Measurements from ENCODE around the gene G6PD.
"Not testable (repeated sequence)": the region's sequence is repeated elsewhere in the genome, so short reads cannot be mapped to it uniquely, and the experiment has no call there.

Gene G6PD

DNA sequence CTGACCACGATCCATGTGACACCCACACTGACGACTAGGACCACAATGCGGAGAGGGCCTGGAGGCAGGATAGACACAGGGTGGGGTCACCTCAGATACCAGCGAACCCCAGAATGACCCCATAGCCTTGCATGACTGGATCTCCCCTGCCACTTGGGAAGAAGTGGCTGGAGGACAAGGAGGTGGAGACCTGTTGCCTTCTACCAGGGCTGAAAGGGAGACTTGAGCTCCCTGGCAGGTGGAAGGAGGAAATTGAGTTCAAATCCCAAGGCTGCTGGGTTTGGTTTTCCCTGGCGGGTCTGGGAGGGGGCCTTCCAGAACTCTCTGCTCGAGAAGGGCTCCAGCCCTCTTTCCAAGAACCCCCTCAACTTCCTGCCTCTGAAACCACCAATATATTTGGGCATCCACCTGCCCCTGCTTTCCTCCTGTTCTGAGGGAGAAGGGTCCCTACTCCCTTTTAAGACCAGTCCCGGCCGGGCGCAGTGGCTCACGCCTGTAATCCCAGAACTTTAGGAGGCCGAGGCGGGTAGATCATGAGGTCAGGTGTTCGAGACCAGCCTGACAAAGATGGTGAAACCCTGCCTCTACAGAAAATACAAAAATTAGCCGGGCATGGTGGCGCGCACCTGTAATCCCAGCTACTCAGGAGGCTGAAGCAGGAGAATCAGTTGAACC is 33.6 kb downstream of the G6PD start:
- no peak for DNase-seq

DNA sequence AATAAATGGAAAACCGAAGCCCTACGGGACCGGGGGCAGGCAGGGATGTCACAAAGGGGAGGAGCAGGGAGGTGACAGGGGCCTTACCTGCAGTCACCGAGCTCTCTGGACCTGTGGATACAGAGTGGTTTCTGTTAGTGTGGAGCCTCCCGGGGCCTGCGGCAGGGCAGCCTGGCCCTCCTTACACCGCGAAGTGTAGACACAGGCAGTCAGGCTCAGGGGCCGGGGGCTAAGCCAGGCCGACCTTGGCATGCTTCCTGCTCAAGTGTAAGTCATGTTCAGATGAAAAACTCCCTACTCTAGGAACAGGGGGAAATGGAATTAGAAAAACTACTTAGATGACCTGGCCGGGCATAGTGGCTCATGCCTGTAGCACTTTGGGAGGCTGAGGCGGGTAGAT is 34.9 kb downstream of the G6PD start:
- no peak for DNase-seq

DNA sequence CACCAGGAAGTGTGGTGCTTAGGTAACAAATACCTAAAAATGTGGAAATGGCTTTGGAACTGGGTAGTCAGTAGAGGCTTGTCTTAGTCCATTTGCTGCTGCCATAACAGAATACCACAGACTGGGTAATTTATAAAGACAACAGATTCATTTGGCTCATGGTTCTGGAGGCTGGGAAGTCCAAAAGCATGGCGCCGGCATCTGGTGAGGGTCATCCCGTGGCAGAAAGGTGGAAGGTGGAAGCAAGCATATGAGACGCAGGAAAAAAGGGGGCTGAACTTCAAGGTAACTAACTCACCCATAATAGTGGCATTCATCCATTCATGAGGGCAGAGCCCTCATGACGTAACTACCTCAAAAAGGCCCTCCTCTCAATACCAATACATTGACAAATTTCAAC is 37.2 kb downstream of the G6PD start:
- DNase-seq: no peak

DNA sequence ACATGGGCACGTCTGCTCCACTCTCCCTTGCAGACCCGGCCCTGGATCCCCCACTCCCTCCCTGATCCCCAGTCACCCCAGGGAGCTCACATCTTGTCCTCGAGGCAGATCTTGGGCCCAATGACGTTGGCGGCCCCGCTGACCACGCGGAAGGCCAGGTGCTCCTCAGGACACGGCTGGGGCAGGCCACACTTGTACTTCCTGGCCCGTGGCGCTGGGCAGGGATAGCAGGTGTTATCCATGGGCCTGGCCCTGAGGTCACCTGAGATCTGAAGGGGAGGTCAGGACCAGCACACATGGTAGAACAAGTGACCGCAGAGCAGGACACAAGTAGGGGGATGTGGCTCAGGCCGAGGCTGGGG is 38.3 kb downstream of the G6PD start:
- no peak for DNase-seq

DNA sequence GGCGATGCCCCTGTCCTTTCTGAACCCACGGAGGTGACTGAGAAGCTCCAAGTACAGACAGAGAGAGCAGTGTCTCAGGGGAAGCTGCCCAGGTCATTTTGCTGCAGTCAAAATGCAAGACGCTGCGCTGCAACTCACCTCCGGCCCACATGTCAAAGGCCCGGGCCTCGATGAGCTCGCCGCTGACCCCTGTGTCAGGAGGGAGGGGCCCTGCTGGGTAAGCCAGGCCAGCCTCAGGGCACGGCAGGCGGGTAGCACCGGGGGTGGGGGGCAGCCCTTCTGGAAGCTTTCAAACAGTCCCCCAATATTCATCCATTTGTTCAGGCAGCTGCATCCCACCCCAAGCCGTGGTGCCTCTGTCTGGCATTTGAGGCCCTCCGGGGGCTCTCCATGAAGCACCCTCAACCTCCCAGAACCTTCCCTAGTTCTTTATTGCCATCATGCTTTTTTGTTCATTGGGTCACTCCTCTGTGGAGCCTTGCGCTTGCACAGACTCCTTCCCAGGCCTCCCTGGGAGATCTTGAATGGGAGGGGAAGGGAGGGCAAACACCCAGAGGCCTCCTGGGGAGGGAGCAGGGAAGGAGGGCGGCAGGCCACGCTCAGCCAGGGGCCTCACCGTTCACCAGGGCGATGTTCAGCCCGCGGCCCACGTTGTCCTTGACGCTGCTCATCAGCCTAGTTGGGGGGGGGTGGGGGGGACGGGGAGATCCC is 38.8 kb downstream of the G6PD start:
- no peak for DNase-seq

DNA sequence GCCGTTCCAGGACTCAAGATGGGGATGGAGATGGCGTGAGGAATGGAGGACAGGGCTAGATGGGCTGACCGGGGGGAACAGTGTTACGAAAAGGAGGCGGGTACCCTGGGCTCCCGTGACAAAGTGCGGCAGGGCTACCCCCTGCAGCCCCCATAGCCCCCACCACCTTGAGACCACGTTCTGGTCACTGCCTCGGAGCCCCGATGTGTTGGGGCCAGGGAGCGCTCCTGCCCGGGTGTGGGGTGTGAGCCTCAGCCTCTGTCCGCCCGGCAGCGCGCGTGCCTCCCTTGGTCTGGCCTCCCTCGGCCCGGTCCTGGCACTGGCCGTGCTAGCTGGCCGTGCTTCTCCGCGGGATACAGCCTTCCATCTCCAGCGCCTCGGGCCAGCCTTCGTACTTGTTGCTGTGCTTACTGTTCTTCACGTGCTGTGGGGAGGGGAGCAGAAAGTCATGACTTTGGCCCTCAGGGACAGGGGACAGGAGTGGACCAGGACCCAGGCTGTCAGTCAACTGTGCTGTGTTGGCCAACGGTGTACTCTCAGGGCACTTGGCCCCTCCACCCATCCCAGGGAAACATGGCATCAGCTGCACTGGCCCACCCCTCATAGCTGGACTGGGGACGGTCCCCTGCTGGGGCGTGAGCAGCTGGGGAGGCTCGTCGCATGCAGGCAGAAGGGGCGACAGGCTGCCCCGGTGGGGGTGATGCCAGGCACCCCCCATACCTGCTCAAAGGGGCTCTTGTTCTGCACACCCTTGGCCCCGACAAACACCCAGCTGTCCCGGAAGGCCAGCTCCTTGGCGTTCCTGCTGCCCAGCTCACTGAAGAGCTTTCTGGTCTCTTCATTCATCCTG is 39.9 kb downstream of the G6PD start:
- no peak for DNase-seq

DNA sequence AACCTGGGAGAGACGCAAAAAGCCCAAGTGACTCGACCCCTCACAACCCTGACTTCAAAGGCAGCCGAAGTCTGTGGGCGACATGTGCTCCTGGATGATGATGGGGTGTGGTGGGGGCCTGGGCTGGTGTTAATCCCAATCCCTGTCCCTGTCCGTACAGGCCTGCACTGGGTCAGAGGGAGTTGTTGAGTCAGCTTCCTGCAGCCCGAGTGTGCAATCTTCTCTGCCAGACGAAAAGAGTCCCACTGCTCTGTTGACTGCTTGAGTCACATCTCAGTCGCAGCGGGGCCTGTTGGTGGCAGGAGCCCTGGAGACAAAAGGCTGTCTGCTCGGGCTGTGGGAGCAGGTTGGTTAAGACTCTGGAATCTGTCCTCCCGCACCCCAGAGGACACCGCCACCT is 40.9 kb downstream of the G6PD start:
- DNase-seq: no peak

DNA sequence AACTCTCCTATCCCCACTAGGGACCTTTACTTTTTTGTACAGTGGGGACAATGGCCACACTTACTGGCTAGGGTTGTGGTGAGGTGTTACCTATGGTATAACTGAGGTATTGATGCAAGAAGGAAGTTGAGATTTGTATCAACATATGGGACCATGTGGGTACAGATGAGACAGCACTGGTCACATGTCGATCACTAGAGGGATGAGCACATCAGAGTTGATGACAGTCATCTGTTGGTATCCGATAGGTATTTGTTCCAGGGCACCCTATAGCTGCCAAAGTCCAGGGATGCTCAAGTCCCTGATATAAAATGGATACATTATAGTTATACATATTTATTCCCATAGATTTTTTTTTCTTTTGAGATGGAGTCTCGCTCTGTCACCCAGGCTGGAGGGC is 43.7 kb downstream of the G6PD start:
- DNase-seq: no peak

DNA sequence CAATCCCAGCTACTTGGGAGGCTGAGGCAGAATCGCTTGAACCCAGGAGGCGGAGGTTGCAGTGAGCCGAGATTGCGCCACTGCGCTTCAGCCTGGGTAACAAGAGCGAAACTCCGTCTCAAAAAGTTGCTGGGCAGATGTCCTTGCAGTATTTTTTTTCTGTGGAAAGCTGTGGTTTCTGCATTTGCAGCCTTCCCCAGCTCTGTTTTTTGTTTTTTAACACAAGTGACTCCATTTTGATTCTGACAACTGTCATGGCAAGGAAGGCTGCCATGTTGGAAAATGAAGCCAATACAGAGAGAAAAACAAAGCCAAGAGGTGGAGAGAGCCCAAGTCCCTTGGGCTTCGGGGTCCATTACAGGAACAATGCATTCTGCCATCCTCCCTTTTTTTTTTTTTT is 44.5 kb downstream of the G6PD start:
- no peak for DNase-seq

DNA sequence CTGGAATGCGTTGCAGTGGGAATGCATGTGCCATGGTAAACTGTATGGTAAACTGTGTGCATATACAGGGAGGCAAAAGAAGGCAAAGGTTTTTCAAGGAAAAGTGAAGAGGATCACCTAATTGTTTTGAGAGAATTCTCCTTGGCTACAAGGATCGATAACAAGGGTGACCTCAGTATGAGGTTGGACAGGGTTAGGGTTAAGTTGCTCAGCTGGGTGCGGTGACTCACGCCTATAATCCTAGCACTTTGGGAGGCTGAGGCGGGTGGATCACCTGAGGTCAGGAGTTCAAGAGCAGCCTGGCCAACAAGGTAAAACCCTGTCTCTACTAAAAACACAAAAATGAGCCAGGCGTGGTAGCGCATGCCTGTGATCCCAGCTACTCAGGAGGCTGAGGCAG is 45.2 kb downstream of the G6PD start:
- not testable (repeated sequence) for DNase-seq

DNA sequence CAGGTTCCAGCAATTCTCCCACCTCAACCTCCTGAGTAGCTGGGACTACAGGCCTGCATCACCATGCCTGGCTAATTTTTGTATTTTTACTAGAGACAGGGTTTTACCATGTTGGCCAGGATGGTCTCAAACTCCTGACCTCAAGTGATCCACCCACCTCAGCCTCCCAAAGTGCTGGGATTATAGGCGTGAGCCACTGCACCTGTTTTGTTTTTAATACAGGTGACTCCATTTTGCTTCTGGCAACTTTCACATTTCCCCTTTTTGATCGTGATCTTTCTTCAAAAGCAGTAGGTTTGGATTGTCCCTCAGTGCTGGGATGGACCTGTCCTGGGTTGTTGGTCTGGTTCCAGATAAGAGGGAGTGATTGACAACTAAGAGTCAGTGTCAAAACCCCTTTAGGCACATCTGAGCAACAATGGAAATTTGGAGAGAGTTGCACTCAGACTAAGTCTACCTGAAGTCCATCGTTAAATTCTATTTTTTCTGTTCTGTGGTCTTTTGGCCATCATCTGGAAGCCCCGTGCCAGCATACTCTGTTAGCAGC is 50.0 kb downstream of the G6PD start:
- DNase-seq: not testable (repeated sequence)

DNA sequence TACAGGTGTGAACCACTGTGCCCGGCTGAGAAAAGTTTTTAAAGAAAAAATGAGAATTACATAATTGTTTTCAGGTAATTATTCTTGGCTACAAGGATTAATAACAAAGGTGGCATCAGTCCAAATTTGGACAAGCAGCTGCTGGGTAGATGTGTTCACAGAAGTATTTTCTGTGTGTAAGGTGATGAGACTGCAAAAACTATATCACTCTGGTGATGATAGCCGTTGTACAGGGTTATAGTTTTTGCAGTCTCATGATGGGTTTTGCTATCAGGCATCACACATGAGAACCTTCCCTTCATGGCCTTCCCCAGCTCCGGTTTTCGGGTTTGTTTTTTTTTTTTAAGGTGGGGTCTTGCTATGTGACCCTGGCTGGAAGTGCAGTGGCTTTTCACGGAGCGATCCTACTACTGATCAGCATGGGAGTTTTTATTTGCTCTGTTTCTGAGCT is 51.1 kb downstream of the G6PD start:
- no peak for DNase-seq

DNA sequence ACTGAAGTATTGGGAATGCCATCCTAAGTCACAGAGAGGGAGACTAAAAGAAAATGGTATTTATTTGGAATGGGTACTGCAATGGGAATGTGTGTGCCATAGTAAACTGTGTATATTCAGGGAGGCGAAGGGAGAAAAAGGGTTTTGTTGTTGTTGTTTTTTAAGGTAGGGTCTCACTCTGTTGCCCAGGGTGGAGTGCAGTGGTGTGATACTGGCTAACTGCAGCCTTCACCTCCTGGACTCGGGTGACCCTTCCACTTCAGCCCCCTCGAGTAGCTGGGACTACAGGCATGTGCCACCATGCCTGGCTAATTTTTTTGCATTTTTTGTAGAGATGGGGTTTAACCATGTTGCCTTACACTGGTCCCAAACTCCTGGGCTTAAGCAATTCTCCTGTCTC is 51.9 kb downstream of the G6PD start:
- DNase-seq: no peak

DNA sequence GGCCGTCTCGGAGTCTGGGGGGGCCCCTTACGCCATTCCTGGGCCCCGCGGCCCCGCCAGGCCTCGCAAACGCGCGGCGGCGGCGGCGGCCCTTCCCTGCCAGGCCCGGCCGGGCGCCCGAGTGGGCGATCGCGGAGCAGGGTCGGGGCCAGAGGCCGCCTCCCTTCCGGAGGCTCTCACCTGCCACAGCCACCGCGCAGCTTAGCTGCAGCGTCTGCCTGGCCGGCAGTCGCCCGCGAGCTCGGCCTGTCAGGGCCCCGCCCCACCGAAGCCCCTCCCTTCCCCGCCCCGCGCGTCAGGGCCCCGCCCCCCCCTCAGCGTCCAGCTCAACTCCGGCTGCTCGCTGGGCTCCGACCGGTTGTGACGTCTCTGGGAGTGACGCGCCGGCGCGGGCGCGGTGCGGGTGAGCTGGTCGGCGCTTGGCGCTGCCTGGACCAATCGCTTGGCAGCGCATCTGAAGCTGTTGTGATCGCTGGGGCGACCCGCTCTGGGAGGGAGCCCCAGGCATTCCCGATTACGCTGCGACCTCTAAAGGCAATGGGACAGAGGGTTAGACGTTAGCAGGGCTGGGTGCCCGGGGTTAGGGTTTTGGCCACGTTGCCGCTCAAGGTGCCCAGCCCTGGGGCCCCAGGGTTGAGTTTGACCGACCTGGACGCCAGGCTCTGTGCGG is 56.1 kb downstream of the G6PD start, which contains the start of gene SLC10A3:
Gene SLC10A3, minus strand, starts transcription at position 216 of the 670 bp plus-strand sequence. CDS start 1,689 bp downstream, outside the sequence.
- DNase-seq: peak; percentile 80 to 86

DNA sequence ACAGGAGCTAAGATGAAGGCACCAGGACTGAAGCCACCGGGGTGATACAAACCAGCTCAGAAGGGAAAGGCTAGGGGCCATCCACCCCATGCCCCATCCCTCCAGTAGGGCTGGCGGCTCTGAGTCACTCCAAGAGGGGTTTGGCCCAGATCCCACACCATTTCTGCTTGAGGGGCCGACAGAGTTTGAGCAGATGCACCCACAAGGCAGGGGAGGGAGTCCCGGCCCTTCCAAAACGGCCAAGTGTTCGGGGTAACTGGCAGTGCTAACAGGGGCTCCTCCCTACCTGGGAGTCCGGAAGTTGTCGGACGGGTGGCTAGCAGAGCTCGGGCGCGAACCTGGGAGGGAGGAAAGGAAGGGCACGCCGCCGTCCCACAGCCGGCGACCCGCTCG is 56.6 kb downstream of the G6PD start:
- no peak for DNase-seq

DNA sequence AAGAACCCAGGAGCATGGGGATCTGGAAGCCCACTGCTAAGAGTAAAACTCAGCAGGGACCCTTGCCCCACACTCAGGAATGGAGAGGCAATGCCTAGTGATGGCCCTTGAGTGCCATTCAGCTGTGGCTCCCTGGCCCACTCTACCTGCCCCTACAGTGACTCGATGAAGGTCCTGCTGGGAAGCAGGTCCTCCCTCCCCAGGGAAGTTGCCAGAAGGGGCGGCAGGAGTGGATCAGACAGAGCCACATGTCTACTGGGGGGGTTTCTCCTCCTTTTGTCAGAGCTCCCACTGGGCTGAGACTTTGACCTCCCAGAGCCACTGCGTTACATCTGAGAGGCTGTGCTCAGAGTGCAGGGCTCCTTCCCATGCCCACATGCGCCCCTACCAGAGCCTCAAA is 57.5 kb downstream of the G6PD start:
- no peak for DNase-seq

DNA sequence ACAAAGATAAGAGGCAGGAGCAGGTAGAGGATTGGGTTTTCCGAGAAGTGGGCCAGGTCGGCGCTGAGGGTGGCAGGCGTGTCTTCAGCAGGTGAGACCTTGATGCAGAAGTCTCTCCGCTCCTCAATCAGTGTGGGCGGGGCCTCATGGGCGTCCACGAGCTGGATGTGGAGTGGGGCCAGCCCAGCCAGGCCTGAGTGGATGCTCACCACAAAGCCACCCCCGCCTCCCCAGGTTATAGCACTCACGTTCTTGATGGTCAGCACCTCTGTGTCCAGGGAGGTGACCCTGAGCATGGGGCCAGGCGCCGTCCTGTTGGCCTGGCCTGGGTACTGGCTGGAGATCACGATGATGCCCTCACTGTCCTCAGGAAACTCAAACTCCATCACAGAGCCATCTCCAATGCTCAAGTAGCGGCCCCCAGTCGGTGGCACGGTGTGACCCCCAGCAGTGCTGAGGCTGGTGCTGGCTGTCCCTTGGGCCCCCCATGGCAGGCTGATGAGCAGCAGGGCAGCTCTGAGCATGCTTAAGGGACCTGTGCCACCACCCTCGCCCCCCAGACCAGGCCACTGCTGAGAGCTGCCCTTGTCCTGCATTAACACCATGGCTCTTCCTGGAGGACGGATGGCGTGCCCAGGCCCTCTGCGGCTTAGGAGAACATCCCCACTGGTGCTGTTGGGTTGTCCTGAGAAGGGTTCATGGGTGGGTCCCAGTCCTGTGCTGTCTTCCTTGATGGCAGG is 58.1 kb downstream of the G6PD start:
- DNase-seq: no peak

DNA sequence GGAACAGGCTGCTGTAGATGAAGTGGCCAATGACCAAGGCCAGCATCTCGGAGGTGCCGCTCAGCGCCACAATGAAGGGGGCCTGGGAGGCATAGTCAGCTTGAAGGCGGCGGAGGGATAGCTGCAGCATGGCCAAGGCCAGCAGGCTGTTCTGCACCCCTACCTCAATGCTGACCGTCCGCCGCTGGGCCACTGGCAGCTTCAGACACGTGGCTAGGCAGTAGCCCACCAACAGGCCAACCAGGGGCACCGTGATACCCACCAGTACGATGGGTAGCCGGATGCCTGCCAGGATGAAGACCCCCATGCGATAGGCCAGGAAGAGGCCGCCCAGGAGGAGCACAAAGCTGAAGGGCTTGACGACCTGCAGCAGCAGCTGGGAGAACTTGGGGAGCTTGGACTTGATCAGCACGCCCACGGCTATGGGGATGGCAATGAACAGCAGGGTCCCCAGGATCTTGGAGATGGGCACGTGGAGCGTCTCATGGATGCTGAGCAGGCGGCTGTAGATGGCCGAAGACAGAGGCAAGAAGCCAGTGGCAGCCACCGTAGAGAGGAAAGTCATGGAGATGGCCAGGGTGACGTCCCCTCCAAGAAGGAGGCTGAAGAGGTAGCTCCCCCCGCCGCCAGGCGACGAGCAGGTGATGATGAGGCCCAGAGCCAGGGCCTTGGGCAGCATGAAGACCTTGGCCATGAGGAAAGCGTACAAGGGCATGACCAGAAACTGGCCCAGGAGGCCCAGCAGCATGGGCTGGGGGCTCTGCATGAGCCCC is 58.9 kb downstream of the G6PD start:
- no peak for DNase-seq

DNA sequence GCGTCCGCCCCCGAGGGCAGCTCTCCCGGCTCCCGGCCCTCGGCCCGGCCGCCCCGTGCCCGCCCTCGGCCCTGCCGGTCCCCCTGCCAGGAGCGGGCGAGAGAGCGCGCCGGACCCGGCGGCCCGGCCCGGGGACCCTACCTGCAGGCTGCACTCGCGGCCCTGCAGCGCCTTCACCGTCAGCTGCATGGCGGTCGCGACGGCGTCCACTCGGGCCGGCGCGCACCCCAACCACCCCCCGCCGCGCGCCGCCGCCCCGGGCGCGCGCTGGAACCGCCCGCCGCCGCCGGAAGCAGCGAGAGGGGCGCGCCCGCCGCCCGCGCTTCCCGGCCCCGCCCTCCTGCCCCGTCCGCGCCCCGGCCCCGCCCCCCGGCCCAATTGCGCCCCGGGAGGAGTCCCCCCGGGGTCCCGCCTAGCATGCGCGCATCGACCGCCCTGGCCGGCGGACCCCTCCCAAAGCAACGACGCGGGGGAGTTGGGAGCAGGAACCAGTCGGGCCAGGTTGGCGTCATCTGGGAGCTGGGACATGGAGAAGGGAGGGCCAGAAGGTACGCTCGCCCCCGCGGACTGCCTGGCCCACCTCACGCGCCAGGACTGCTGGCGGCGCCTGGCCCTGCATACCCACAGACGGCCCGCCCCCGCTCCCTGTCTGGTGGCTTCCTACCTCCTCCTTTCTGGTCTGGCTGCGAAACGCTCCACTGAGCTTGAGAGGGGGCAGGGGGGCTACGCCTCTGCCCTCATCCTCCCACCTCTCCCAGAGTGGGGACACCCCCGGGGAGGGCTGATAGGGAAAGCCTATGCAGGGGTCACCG is 60.0 kb downstream of the G6PD start, which contains the start of gene UBL4A:
Gene UBL4A, minus strand, starts transcription at position 220 of the 812 bp plus-strand sequence. Its CDS starts 31 bp downstream, at position 189.
- peak in 1 of 2 experiments; percentile 24 for DNase-seq

DNA sequence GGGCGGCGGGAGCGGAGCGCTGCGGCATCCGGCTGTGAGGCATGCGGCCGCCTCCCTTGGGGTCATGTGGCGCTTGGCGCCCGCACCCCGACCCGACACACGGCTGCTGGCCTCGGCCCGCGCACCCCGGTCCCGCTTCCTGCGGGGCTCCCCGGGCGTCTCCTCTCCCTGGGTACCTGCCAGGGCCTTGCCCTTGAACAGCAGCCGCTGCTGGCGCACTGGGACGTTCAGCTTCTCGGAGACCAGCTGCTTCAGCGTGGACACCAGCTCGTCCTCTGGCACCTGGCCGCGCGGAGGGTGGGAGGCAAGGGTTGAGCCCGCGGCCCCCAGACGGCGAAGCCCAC is 60.6 kb downstream of the G6PD start:
- no peak for DNase-seq
